Psoas muscle (tissue), 8 donors: ENCODE data around the gene LMAN2. TPM values are rescaled to one million over a fixed set of nuclear protein-coding genes. Genes with fewer than 3 reads are reported as not detected.
A peak's percentile ranks its signal among the peaks of the same experiment; 100 is the strongest.

ENCODE experiments used
- ATAC-seq, 4 donors: fragments of 200-7000 bp; cut with Tn5 transposase; one replicate each; pipeline ENCODE4 v1.9.1; 2020; ENCODE audit warnings: moderate library complexity in 3 of 4, mild to moderate bottlenecking in 2 of 4
- DNase-seq, 2 donors: peaks; one replicate each; pipeline ENCODE4 v3.0.0-alpha.2; 2020
- H3K27ac ChIP-seq: fragments of 200-600 bp; one replicate; pipeline ENCODE4 v1.8.0; 2022
- H3K27me3 ChIP-seq, 3 donors: fragments of 200-600 bp in 1 of 3; one replicate each; pipeline versions ENCODE4 v1.6.1 to v1.8.0; 2013 to 2022; ENCODE audit warnings: low read length in 2 of 3, mild to moderate bottlenecking in 2 of 3, moderate library complexity in 1 of 3; ENCODE audit not compliant: insufficient read depth in 3 of 3
- H3K36me3 ChIP-seq, 2 donors: fragments of 200-600 bp in 1 of 2; one replicate each; pipeline versions ENCODE4 v1.6.1 to v1.8.0; 2013 to 2022; ENCODE audit warnings: low read depth in 1 of 2, mild to moderate bottlenecking in 1 of 2, moderate library complexity in 1 of 2; ENCODE audit not compliant: insufficient read depth in 1 of 2
- H3K4me1 ChIP-seq: fragments of 200-600 bp; one replicate; pipeline ENCODE4 v1.8.0; 2022
- H3K4me3 ChIP-seq: fragments of 200-600 bp; one replicate; pipeline ENCODE4 v1.8.0; 2022; ENCODE audit warnings: mild to moderate bottlenecking
- H3K9me3 ChIP-seq: fragments of 200-600 bp; one replicate; pipeline ENCODE4 v1.8.0; 2022
- WGBS, 3 donors: extraction: QIAGEN DNeasy Blood & Tissue Kit; methylation state at CpG; one replicate each; pipeline versions ENCODE4 v1.1.6 to v1.1.7; 2013; 5-methylcytosine and 5-hydroxymethylcytosine counted together
- intact Hi-C, 2 donors: fragments of 100-400 bp; cut with DNase I; formaldehyde crosslinking; loops; one replicate each; pipeline versions ENCODE4 v1.11.0 to v1.14.2; 2022
- polyA plus RNA-seq, 3 donors: library from polyadenylated mRNA; stranded (reverse); fragments of 200-250 nt; gene quantifications; one replicate each; pipeline ENCODE4 v1.2.3, GENCODE V29; 2013
- total RNA-seq, 4 donors: library from RNA; stranded (reverse); fragmentation: NEBNext Ultra II Directional in 2 of 4; extraction: Animal tissue kit (Norgen Biotek cat#: 25700) in 2 of 4; gene quantifications; one replicate each; pipeline versions ENCODE4 v1.2.1 to v1.2.4, GENCODE V29; 2021 to 2023
- TF ChIP-seq, protein P1 (sequence below): fragments of 200-600 bp; IDR thresholded peaks from one replicate; pipeline ENCODE4 v1.8.0; 2022; ENCODE audit warnings: antibody characterized with exemption
- donor health status: healthy with polysubstance abuse.
- donor health status: DM: no; HTN: no; CAD: no; lungs with moderate emphysema.
- donor health status: Bipolar disorder and iron deficiency.
- donor health status: healthy.
- donor health status: DM: yes; HTN: yes; CAD: no.
- donor health status: DM: no; HTN: no; CAD: no.
- donor health status: DM: no; HTN: no; CAD: no.
- donor health status: DM: yes; HTN: yes; CAD: no.

Gene LMAN2
- total and polyA plus RNA-seq, 7 donors: 28.7 to 193 (median 55.8) TPM

DNA sequence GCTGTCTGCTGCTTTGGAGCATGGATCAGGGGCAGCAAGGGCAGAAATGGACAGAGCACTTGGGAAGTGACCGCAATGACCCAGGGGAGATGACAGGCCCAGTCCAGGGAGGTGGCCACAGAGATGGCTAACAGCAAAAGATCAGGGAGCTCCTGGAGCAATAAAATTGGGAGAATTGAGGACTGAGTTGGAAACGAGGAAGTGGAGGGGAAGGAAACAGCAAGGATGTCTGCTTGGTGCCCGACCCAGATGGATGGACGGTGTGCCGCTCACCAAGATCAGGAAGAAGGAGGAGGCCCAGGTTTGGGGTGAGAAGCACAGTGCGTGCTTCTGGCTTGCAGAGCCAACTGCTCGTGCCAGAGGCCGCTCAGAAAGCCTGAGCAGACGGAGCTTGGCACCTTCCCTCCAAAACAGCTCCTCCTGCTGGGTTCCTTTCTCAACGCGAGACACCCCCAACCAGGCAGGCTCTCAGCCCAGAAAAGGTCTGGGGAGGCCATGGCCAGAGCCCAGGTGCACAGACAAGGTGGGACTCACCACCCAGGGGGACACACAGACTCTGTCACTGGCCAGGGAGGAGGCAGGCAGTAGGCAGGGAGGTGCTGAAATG is 31.1 kb upstream of the LMAN2 start:
- H3K36me3 ChIP-seq: no peaks in the 10 kb centered on the region
- DNase-seq (no peak), ATAC-seq (peak in 1 of 4 donors; percentile 5)
- WGBS, 3 donors: 23 to 46% (median 37%) methylated on average over 11 of the region's 11 CpGs
- H3K4me3 ChIP-seq: no peak overlapping the region
- intact Hi-C loops: no loop called here
- TF ChIP-seq, protein P1, sequence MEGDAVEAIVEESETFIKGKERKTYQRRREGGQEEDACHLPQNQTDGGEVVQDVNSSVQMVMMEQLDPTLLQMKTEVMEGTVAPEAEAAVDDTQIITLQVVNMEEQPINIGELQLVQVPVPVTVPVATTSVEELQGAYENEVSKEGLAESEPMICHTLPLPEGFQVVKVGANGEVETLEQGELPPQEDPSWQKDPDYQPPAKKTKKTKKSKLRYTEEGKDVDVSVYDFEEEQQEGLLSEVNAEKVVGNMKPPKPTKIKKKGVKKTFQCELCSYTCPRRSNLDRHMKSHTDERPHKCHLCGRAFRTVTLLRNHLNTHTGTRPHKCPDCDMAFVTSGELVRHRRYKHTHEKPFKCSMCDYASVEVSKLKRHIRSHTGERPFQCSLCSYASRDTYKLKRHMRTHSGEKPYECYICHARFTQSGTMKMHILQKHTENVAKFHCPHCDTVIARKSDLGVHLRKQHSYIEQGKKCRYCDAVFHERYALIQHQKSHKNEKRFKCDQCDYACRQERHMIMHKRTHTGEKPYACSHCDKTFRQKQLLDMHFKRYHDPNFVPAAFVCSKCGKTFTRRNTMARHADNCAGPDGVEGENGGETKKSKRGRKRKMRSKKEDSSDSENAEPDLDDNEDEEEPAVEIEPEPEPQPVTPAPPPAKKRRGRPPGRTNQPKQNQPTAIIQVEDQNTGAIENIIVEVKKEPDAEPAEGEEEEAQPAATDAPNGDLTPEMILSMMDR: no peak
- no peaks in the 10 kb centered on the region for H3K9me3 ChIP-seq
- peaks cover 0 to 1% (median 0%) of the 10 kb centered on the region in 3 donors for H3K27me3 ChIP-seq
- no peak overlapping the region for H3K27ac ChIP-seq
- H3K4me1 ChIP-seq: no peaks in the 10 kb centered on the region

DNA sequence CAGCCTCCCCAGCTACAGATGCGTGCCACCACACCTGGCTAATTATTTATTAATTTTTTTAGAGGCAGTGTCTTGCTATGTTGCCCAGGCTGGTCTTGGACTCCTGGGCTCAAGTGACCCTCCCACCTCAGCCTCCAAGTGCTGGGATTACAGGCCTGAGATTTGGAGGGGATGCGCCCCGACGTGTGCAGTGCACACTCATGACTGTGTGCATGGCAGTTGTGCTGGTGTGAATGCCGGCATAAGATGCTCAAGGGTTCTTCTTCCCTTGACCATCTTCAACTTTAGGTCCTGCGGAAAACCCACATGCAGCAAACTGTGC is 29.3 kb upstream of the LMAN2 start:
- Histone ChIP-seq H3K9me3 (no peaks in the 10 kb centered on the region), H3K36me3 (no peaks in the 10 kb centered on the region), H3K27me3 (peaks cover 0 to 1% (median 0%) of the 10 kb centered on the region in 3 donors), H3K27ac (no peak overlapping the region), H3K4me3 (no peak overlapping the region), H3K4me1 (no peaks in the 10 kb centered on the region)
- TF ChIP-seq, protein P1: no peak
- no peak for DNase-seq
- WGBS, 3 donors: 69 to 85% (median 73%) methylated on average over 6 of the region's 6 CpGs
- peak in 2 of 4 donors; percentile 2 to 18 for ATAC-seq
- intact Hi-C loops: no loop called here

DNA sequence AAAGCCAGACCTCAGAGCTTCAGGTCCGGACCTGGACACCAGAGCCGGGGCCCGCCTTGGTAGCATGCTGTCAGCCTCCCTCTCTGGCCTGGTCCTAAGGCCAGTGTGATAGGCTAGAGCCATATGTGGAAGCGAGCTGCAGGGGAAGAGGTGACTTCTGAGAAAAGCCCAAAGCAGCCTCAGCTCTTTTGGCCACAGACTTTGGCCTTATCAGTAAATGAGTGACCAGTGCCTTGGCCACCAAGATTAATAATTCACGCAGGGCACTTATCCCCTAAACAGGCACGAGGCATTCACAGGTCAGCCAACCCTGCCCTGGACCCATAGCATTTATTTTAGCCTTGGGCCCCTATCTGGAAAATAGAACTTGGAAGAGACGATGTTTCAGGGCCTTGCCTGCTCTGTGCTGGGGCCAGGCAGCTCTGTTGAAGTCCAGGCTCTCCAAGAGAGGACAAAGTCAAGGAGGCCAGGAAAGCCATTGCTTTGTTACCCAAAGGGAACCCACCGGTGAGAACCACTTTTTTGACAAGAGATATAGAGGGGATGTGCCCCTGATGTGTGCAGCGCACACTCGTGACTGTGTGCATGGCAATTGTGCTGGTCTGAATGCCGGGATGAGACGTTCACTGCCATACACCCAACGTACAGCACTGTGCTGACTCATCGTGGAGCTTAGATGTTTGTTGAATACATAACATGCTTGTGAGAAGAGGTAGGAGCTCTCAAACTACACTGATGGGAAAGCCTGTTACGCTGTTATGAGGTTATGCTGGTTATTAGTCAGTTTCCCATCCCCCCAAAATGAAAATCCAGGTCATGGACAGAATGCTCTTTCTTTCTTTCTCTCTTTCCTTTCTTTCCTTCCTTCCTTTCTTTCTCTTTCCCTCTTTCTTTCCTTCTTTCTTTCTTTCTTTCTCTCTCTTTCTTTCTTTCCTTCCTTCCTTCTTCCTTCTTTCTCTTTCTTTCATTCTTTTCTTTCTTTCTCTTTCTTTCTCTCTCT is 27.7 kb upstream of the LMAN2 start:
- H3K9me3 ChIP-seq: no peaks in the 10 kb centered on the region
- no peak overlapping the region for H3K27ac ChIP-seq
- no peaks in the 10 kb centered on the region for H3K4me1 ChIP-seq
- TF ChIP-seq, protein P1: no peak
- no peak overlapping the region for H3K4me3 ChIP-seq
- WGBS, 3 donors: 81 to 89% (median 85%) methylated on average over 15 of the region's 15 CpGs
- no peaks in the 10 kb centered on the region for H3K36me3 ChIP-seq
- intact Hi-C loops: no loop called here
- ATAC-seq (peak in 2 of 4 donors; percentile 37 to 50), DNase-seq (no peak)
- peaks cover 0 to 1% (median 0%) of the 10 kb centered on the region in 3 donors for H3K27me3 ChIP-seq

- Histone ChIP-seq H3K27ac (no peak overlapping the region), H3K36me3 (peaks cover 0 to 6% of the 10 kb centered on the region in 2 donors), H3K9me3 (no peaks in the 10 kb centered on the region), H3K4me3 (no peak overlapping the region), H3K4me1 (no peaks in the 10 kb centered on the region), H3K27me3 (peaks cover 0 to 1% (median 0%) of the 10 kb centered on the region in 3 donors)
- TF ChIP-seq, protein P1: no peak
- WGBS, 3 donors: 86 to 88% (median 88%) methylated on average over 8 of the region's 8 CpGs
- DNase-seq (no peak), ATAC-seq (no peak)
- intact Hi-C loops: no loop called here
Observed at GRCh38 chr5:177377851-177378776, 26.6 kb upstream of the LMAN2 start.
